HG02981 (cell line): ENCODE results near the gene APOBEC3B.
"Not testable (repeated sequence)": the region's sequence is repeated elsewhere in the genome, so short reads cannot be mapped to it uniquely, and the experiment has no call there.

Experiments used
- ATAC-seq: cut with Tn5 transposase; IDR thresholded peaks from one replicate; pipeline ENCODE4 v1.9.1; 2021; ENCODE audit warnings: mild to moderate bottlenecking, moderate library complexity; ENCODE audit not compliant: unreplicated experiment

The APOBEC3B gene

GRCh38 chr22:39024519-39025308 lies 42.6 kb downstream of the APOBEC3B start:
- no peak for ATAC-seq

GRCh38 chr22:39026509-39027150 lies 44.5 kb downstream of the APOBEC3B start:
- no peak for ATAC-seq

GRCh38 chr22:39027717-39028116 lies 45.6 kb downstream of the APOBEC3B start:
- no peak for ATAC-seq

- no peak for ATAC-seq
These were observed 46.1 kb downstream of the APOBEC3B start for GRCh38 chr22:39028281-39028680.

- no peak for ATAC-seq
These were observed 47.1 kb downstream of the APOBEC3B start for GRCh38 chr22:39029227-39029626.

- no peak for ATAC-seq
These were observed 48.6 kb downstream of the APOBEC3B start for GRCh38 chr22:39030705-39031104.

GRCh38 chr22:39031434-39032295 lies 49.5 kb downstream of the APOBEC3B start:
- ATAC-seq = not testable (repeated sequence)

GRCh38 chr22:39037071-39037470 lies 54.9 kb downstream of the APOBEC3B start:
- ATAC-seq = not testable (repeated sequence)

- ATAC-seq = no peak
These were observed 57.4 kb downstream of the APOBEC3B start for GRCh38 chr22:39039306-39040126.

GRCh38 chr22:39040155-39040537 lies 58.0 kb downstream of the APOBEC3B start:
- ATAC-seq = peak; percentile 4

- peak; percentile 94 for ATAC-seq
These were observed 58.6 kb downstream of the APOBEC3B start, which contains the start of gene APOBEC3F for GRCh38 chr22:39040538-39041296. APOBEC3F (plus strand) TSS chr22:39040864; CDS start chr22:39040961, 97 bp downstream.

- no peak for ATAC-seq
These were observed 59.8 kb downstream of the APOBEC3B start for GRCh38 chr22:39041908-39042307.
